Measurements from ENCODE around the gene LRBA.

LRBA gene

DNA sequence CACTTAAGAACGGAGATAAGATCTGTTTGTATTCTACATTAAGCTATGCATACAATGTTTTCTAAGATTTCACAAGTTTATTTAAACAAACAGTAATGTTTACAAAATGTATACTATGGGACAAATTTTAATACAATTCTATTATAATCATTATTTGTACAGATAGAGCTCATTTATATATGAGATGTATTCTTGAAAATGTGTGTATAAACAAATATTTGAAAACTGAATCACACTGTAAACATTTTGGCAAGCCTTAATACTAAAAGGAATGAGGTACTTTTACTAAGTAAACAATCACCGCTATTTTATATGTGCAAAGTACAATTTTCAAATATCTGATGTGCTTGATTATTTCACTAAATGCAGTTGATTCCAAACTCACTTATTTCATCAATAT, 552.3 kb downstream of the LRBA start:
- FAIRE-seq = peak; percentile 51

- no peak for FAIRE-seq
Observed at GRCh38 chr4:150461957-150462356, 553.1 kb downstream of the LRBA start.

GRCh38 chr4:150457802-150458201, 557.3 kb downstream of the LRBA start:
- FAIRE-seq = no peak

- no peak for FAIRE-seq
Observed at GRCh38 chr4:150451883-150452282, 563.2 kb downstream of the LRBA start.

DNA sequence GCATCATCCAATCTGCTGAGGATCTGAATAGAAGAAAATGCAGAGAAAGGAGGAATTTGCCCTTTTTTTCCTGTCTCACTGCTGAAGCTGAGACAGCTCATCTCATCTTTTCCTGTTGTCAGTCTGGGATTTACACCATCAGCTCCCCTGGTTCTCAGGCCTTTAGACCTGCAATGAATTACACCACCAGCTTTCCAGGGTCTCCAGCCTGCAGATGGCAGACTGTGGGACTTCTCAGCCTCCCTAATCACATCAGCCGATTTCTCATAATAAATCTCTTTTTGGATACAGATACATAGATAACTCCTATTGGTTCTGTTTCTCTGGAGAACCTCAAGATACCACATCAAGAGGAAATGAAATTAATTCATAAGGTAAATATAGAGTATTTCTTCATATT, 567.7 kb downstream of the LRBA start:
- no peak for FAIRE-seq

GRCh38 chr4:150439451-150439933, 575.6 kb downstream of the LRBA start:
- no peak for FAIRE-seq

DNA sequence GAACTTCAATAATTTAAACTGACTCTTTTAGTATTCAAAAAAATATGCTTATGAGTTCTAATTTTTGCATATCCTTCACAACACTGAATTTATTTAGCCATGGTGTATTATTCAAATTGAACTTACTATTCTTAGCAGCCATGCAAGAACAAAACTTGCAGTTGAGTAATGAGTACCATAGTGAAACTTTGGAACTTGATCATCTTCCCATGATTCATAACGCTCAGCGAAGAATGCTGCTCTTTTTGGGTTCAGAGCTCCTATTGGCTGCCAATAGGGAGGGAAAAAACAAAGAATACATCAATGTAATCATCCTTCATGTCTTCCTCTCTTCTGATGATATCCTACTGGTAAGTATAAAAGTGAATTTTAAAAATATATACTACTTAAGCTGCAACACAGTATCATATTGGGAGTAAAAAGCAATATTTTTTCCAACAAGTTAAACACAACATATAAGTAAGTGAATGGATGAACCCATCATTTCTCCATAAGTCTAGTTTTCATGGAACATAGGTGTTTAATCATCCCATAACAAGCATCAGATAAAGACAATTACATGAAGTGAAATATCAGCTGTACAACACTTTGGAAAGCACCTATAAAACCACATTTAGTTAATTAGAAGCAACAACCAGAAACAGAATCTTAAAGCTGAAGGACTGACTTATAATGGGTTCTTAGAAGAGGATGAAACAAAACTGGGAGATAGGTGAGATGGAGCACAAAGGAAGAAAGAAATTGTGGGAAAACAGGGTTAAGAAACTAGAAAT, 578.3 kb downstream of the LRBA start:
- FAIRE-seq = no peak

DNA sequence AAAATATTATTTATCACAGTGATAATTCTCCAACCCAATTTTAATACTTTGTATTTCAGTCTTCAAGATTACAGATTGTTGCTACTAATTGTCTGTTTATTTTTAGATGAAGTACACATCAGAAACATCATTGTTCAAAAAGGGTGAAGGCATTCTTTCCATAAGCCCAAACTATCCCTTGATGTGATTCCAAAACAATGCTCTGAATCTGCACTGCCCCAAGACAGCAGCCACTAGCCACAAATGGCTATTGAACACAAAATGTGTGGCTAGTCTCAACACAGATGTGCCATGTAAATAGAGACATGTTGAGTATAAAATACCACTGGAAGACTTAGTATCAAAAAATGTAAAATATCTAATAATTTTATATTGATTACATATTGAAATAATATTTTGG, 583.9 kb downstream of the LRBA start:
- peak; percentile 48 for FAIRE-seq

GRCh38 chr4:150425161-150425560, 589.9 kb downstream of the LRBA start:
- no peak for FAIRE-seq

DNA sequence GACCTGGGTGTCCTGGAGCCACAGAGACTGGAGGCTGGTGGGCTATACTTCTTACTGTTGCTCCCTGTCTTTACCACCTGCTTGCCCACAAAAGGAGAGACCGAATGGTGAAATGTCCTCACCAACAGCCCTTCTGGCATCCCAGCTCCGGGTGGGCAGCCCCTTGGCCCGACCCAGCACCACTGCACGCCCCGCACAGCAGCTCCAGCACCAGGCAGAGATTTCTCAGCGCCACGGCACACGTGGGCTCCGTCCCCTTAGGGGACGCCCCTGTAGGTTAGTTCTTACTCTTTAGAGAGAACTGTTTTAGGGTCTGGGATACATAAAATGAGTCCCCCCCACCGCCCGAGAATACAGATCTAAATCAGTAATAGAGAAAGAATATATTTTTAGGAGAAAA, 591.6 kb downstream of the LRBA start:
- FAIRE-seq = no peak

GRCh38 chr4:150423074-150423473, 592.0 kb downstream of the LRBA start:
- FAIRE-seq = no peak

DNA sequence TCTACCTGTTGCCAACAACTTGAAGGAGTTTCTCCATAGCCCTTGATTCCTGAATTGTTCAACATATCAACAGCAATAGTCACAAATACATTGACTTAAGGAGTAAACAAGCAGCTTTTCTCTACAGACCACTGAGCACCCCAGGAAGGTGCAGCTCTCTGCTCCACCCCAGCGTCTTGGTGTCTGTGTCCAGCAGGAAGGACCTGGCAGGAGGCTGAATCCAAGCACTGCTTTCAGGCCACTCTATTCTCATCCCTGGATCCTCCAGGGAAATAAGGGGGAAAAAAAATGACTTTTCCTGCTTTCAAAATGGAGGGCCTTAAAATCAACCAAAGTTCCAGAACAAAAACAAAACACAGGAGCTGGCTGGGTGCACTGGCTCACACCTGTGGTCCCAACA, 593.5 kb downstream of the LRBA start:
- FAIRE-seq = no peak

- FAIRE-seq = no peak
Observed at GRCh38 chr4:150419939-150420338, 595.1 kb downstream of the LRBA start.

GRCh38 chr4:150418757-150419410, 596.2 kb downstream of the LRBA start:
- FAIRE-seq = no peak

GRCh38 chr4:150415213-150415612, 599.9 kb downstream of the LRBA start:
- FAIRE-seq = no peak

DNA sequence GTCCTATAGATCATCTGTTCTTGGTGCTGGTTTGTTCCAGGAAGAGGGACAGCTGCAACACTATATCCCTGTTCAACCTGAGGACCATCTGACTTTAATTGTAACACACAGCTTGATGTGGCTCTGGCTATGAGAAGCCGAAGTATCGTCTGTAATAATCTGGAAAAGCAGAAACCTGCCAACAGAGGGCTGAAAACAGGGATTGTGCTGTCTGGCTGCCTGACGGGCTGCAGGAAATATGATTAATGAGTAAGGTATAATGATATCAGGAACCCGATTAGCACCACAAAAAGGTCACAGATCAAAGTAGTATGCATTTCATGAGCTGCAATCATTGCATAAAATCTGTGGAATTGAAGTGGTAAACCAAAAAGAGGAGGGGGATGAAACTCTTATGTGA, 603.6 kb downstream of the LRBA start:
- FAIRE-seq = no peak

DNA sequence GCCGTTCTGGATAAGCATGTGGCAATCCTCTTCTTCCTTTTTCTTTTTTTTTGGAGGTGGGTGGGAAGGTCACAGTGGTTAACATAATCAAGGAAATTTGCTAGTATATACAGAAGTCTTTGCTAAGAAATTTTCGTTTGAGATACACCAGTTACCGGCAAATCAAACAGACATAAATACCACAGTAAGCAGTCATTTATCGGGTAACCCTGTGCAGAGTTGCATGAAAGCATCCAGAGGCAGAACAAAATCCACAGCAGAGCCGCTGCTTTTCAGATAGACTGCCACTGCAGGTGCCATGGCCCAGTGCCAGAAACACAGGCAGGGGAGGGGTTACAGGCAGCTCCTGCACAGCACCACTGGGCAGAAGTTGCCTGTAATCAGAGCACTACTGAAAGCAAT, 612.2 kb downstream of the LRBA start:
- FAIRE-seq = no peak

DNA sequence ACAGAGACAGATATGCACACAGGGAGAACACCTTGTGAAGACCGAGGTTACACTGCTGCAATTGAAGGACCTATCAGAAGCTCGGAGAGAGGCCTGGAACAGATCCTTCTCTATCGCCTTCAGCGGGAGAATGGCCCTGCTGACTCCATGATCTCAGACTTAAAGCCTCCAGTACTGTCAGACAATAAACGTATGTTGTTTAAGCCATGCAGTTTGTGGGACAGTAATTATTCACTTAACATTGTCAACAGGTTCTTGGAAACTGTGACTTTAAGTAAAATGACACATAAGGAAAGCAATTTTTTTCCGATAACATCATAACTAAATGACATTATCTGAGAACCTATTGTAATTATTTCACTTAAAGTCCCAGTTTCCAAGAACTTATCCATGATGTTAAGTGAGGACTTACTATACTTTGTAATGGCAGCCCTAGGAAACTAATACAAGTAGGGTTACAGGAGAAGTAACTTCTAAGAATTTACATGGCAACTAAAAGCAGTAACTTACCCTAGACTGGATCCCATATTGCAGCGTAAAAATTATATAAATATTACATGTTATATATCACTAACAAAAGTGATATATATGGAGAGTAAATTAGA, 613.9 kb downstream of the LRBA start:
- FAIRE-seq = no peak

DNA sequence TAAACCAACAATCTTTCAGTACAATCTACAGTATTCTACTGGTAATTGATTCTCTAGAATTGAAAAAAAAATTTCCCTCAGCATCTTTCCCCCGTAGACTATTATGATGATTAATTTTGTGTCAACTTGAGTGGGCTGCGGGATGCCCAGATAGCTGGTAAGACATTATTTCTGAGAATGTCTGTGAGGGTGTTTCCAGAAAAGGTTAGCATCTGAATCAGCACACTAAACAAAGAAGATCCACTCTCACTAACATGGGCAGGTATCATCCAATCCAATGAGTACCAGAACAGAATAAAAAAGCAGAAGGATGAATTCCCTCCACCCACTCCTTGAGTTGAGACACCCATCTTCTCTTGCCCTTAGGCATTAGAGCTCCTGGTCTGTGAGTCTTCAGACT, 619.2 kb downstream of the LRBA start:
- FAIRE-seq = no peak

- no peak for FAIRE-seq
Observed at GRCh38 chr4:150394046-150394445, 621.0 kb downstream of the LRBA start.

DNA sequence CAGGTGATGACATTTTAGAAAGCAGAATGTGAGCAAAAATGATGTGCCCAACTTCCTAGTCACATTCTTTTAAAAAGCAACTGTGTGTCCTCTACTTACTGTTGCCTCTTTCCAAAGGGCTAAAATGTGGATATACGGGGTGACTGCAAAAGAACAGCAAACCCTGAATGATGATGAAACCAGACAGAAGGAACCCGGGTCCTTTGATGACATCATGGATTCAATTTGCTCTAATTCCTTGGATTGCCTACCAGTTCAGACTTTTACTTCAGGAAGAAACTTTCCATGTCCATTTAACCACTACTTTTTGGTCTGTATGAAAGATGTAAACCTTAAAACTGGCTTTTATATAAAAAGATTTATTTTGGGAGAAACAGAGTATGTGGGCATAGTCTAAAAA, 624.0 kb downstream of the LRBA start:
- FAIRE-seq = no peak

GRCh38 chr4:150390531-150390910, 624.6 kb downstream of the LRBA start:
- no peak for FAIRE-seq

DNA sequence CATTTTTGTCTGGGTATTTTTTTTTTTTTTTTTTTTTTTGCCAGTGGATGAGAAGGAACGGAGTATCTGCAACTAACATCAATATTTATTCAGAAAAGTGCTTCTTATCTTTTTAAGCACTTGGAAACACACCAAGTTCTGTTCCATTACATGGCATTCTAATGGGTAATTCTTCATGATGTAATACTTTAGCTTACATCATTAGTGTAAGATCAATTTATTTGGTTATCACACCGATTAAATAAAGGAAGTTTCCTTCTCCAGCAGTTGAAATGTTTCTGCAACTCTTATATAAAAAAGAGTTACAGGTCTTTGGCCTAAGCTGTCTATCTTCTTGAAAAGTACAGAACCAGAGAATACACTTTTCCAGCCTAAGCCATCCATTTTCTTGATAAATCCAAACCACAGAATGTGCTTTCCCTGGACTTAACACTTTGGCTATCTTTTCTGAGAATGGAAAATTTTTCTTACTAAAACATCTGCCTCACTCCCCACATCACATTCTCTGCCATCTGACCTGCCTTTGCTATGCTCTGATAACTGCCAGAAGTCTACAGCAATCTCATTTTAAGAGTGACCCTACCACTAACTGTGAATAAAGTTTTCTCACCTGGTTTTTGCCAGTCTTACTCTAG, 625.1 kb downstream of the LRBA start:
- FAIRE-seq = no peak

DNA sequence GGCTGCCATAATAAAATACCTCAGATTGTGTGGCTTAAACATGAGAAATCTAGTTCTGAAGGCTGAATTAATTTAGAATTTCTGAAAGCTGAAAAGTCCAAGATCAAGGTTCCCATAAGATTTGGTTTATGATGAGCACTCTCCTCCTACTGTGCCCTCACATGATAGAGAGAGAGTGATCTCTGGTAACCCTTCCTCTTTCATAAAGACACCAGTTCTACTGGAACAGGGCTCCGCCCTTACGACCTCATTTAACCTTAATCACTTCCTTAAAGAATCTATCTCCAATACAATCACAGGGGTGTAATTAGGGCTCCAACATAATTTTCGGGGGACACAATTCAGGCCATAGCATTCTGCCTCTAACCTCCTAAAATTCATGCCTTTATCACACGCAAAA, 627.1 kb downstream of the LRBA start:
- FAIRE-seq = no peak
